ENCODE data around the gene GFRA1. TPM values are rescaled to one million over a fixed set of nuclear protein-coding genes. Genes with fewer than 3 reads are reported as not detected.

The GFRA1 gene
- total and polyA plus RNA-seq, 7 donors: under 0.01 to 115 (median 38.9) TPM

DNA sequence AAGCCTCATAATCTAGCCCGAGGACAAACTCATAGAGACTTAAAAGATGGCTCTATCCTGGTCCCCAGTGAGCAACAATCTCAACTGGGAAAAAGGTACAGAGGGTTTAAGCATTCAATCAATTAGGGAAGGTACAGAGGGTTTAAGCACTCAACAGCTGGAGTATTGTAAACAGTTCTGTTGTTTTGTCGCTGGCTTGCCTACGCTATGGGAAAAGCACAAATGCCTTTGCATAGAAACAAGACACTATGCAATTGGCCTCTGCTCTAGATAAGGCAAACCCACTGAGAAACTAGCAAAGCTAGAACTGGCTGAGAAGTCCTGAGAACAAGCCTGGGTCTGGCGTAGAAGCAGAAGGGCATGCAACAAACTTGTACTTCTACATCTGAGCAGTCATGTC lies 69.3 kb downstream of the GFRA1 start:
- no peaks in the 10 kb centered on the region for H3K27me3 ChIP-seq
- no peak for TF ChIP-seq POLR2AphosphoS5 (IDR thresholded peaks at IDR 0.05)
- TF ChIP-seq POLR2A (IDR thresholded peaks at IDR 0.05): no peak
- TF ChIP-seq, protein P1, sequence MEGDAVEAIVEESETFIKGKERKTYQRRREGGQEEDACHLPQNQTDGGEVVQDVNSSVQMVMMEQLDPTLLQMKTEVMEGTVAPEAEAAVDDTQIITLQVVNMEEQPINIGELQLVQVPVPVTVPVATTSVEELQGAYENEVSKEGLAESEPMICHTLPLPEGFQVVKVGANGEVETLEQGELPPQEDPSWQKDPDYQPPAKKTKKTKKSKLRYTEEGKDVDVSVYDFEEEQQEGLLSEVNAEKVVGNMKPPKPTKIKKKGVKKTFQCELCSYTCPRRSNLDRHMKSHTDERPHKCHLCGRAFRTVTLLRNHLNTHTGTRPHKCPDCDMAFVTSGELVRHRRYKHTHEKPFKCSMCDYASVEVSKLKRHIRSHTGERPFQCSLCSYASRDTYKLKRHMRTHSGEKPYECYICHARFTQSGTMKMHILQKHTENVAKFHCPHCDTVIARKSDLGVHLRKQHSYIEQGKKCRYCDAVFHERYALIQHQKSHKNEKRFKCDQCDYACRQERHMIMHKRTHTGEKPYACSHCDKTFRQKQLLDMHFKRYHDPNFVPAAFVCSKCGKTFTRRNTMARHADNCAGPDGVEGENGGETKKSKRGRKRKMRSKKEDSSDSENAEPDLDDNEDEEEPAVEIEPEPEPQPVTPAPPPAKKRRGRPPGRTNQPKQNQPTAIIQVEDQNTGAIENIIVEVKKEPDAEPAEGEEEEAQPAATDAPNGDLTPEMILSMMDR (IDR thresholded peaks at IDR 0.05): no peak
- no peak for TF ChIP-seq EP300 (IDR thresholded peaks at IDR 0.05)
- H3K9me3 ChIP-seq: no peaks in the 10 kb centered on the region
- no peak overlapping the region for H3K4me3 ChIP-seq
- intact Hi-C loops (cut with DNase I): no loop called here
- DNase-seq: no peak
- H3K36me3 ChIP-seq: no peaks in the 10 kb centered on the region
- no peak overlapping the region for H3K27ac ChIP-seq
- no peaks in the 10 kb centered on the region for H3K4me1 ChIP-seq
- WGBS, 2 donors: 82 to 86% methylated on average over 4 of the region's 4 CpGs

DNA sequence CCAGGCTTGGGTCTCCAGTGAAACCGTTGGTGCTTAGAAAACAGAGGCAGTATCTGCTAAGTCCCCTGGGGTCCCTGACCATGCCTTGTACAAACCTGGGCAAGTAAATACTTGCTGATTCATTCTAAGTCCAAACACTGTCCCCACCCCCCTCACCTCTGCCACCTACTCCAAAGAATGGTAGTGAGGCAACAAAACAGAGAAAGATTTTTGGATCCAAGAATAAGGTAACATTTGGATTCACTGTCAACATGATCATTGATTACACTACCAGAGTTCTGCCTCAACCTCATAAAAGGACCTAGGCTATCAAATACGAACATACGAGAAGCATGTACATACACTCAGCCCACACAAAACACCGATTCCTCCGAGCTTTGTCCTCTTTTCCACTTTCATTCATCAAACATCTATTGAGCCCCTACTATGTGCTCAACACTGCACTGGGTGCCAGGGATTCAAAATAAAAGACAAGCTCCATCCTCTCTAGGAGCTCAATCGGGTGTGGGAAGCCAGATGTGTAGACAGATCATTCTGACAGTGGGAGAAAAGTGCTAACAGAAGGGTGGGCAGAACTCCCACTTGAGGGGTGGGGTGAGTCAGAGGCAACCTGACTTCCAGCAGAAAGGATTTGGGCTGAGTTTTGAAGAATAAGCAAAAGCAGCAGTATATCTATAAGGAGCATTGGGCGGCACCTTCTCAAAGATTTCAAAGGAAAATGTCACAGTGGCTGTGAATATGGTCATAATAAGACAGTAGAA lies 71.2 kb downstream of the GFRA1 start:
- H3K27ac ChIP-seq: no peak overlapping the region
- no peaks in the 10 kb centered on the region for H3K36me3 ChIP-seq
- H3K4me3 ChIP-seq: no peak overlapping the region
- no peaks in the 10 kb centered on the region for H3K4me1 ChIP-seq
- WGBS, 2 donors: 86 to 91% methylated on average over 7 of the region's 7 CpGs
- no peak for DNase-seq
- H3K9me3 ChIP-seq: no peaks in the 10 kb centered on the region
- intact Hi-C loops (cut with DNase I): no loop called here
- no peaks in the 10 kb centered on the region for H3K27me3 ChIP-seq
- no peak for TF ChIP-seq POLR2AphosphoS5 (IDR thresholded peaks at IDR 0.05)
- TF ChIP-seq POLR2A (IDR thresholded peaks at IDR 0.05): no peak
- no peak for TF ChIP-seq EP300 (IDR thresholded peaks at IDR 0.05)
- TF ChIP-seq, protein P1 (IDR thresholded peaks at IDR 0.05): no peak

DNA sequence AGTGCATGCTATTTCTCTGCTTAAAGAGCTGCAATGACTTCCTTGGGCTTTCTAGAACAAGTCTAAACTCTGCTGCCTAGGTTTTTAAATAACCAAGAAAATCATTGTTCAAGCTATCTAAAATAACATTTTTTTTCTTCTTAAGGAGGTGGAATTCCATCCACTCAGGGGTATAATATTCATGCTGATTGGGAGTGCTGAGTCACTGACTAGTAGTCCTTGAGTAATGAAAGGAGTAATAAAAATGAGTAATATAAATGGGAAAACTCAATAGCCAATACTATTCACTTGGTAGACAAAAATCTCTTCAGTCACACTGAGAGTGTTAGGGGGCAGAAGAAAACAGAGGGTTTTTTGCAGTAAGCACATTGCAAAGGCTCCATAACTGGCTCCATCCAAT lies 72.0 kb downstream of the GFRA1 start:
- no peak for DNase-seq
- no peaks in the 10 kb centered on the region for H3K9me3 ChIP-seq
- H3K4me3 ChIP-seq: no peak overlapping the region
- no peaks in the 10 kb centered on the region for H3K4me1 ChIP-seq
- H3K27ac ChIP-seq: no peak overlapping the region
- intact Hi-C loops (cut with DNase I): no loop called here
- TF ChIP-seq POLR2AphosphoS5 (IDR thresholded peaks at IDR 0.05) (no peak), POLR2A (IDR thresholded peaks at IDR 0.05) (no peak), EP300 (IDR thresholded peaks at IDR 0.05) (no peak)
- TF ChIP-seq, protein P1 (IDR thresholded peaks at IDR 0.05): no peak
- H3K36me3 ChIP-seq: no peaks in the 10 kb centered on the region
- no peaks in the 10 kb centered on the region for H3K27me3 ChIP-seq

DNA sequence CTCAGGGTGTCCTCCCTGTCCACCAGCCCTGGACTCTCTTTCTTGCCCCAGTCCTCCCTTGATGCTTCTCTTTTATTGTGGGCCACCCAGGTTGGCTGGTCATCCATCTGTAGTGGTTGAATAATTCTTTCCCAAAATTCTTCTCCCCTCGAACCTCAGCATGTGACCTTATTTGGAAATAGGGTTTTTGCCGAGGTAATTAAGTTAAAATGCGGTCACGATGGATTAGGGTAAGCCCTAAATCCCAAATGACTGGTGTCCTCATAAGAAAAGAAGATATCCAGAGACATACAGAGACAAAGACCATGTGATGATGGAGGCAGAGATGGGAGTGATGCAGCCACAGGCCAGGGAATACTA lies 74.3 kb downstream of the GFRA1 start:
- Histone ChIP-seq H3K4me3 (no peak overlapping the region), H3K4me1 (no peaks in the 10 kb centered on the region), H3K36me3 (no peaks in the 10 kb centered on the region), H3K27me3 (no peaks in the 10 kb centered on the region), H3K27ac (no peak overlapping the region), H3K9me3 (peaks cover 0 to 8% (median 0%) of the 10 kb centered on the region in 4 donors)
- TF ChIP-seq, protein P1 (IDR thresholded peaks at IDR 0.05): no peak
- TF ChIP-seq EP300 (IDR thresholded peaks at IDR 0.05) (no peak), POLR2A (IDR thresholded peaks at IDR 0.05) (no peak), POLR2AphosphoS5 (IDR thresholded peaks at IDR 0.05) (no peak)
- 78 to 80% methylated on average over 4 of the region's 4 CpGs for WGBS, 2 donors
- no peak for DNase-seq
- intact Hi-C loops (cut with DNase I): no loop called here
